Panc1 (cell line): Measurements from ENCODE around the gene PLXNA2. TPM values are rescaled to one million over a fixed set of nuclear protein-coding genes. Genes with fewer than 3 reads are reported as not detected.

Experiments used
- ATAC-seq: fragments of 200-7000 bp; cut with Tn5 transposase; 2 replicates; pipeline ENCODE4 v1.9.1; 2020; ENCODE audit warnings: mild to moderate bottlenecking, moderate library complexity
- BruUV-seq: library from RNA; stranded (reverse); fragments of 400-500 nt; replicated peaks from 2 replicates; lab custom pipeline; 2021; lab: Mats Ljungman, UMichigan
- CTCF ChIA-PET: fragments of 300-600 bp; sonication (Branson Sonifier 250); formaldehyde crosslinking; loops from one replicate; lab custom pipeline; 2022; ENCODE audit warnings: antibody characterized with exemption; lab: Charles Lee
- POLR2A ChIA-PET: fragments of 300-600 bp; sonication (Branson Sonifier 250); formaldehyde crosslinking; loops from one replicate; lab custom pipeline; 2022; ENCODE audit warnings: antibody characterized with exemption; lab: Charles Lee
- DNase-seq: peaks from one replicate; pipeline ENCODE4 v3.0.0-alpha.2; 2010; ENCODE audit warnings: low read depth, low spot score
- H3K27ac ChIP-seq: 2 replicates; pipeline ENCODE4 v1.5.1; 2011; ENCODE audit warnings: mild to moderate bottlenecking, low read length, inconsistent platforms
- H3K27me3 ChIP-seq: fragments of 200-500 bp; sonication (Bioruptor generic); 2 replicates; pipeline ENCODE4 v1.6.0; 2014; ENCODE audit warnings: low read length, inconsistent platforms; ENCODE audit not compliant: control insufficient read depth, insufficient read depth
- H3K36me3 ChIP-seq: fragments of 200-500 bp; sonication (Bioruptor generic); 2 replicates; pipeline ENCODE4 v1.5.1; 2014; ENCODE audit warnings: inconsistent platforms, mild to moderate bottlenecking, low read length, moderate library complexity; ENCODE audit not compliant: control insufficient read depth, insufficient read depth
- H3K4me1 ChIP-seq: 2 replicates; pipeline ENCODE4 v1.5.1; 2011; ENCODE audit warnings: inconsistent platforms, mild to moderate bottlenecking, low read length, moderate library complexity; ENCODE audit not compliant: control insufficient read depth, insufficient read depth
- H3K4me3 ChIP-seq, 2 experiments: 2 replicates each; pipeline ENCODE4 v1.5.1; 2011 to 2012; ENCODE audit warnings: low read depth in 2 of 2, low read length in 2 of 2, mild to moderate bottlenecking in 2 of 2, inconsistent platforms in 1 of 2, moderate library complexity in 1 of 2
- H3K9me3 ChIP-seq: fragments of 200-500 bp; sonication (Bioruptor generic); 2 replicates; pipeline ENCODE4 v1.5.1; 2014; ENCODE audit warnings: low read depth, mild to moderate bottlenecking, inconsistent platforms, low read length, moderate library complexity; ENCODE audit not compliant: control insufficient read depth, insufficient read depth
- CTCF ChIP-seq: fragments of 450-650 bp; IDR thresholded peaks from 2 replicates; pipeline ENCODE4 v1.5.1; 2017; ENCODE audit warnings: mild to moderate bottlenecking
- POLR2AphosphoS5 ChIP-seq: IDR thresholded peaks from 2 replicates; pipeline ENCODE4 v1.6.1; 2012; ENCODE audit warnings: mild to moderate bottlenecking, low read depth, low read length, moderate library complexity
- REST ChIP-seq, 2 experiments: IDR thresholded peaks; 2 replicates each; pipeline ENCODE4 v1.6.1; 2011 to 2012; ENCODE audit warnings: low read depth in 2 of 2, control low read depth in 1 of 2, low read length in 1 of 2, mild to moderate bottlenecking in 1 of 2, moderate library complexity in 1 of 2; ENCODE audit not compliant: insufficient read depth in 1 of 2
- SIN3A ChIP-seq: IDR thresholded peaks from 2 replicates; pipeline ENCODE4 v1.6.1; 2012; ENCODE audit warnings: low read depth, mild to moderate bottlenecking, low read length, moderate library complexity, borderline replicate concordance; ENCODE audit not compliant: insufficient read depth
- TCF7L2 ChIP-seq: IDR thresholded peaks from 2 replicates; pipeline ENCODE4 v1.6.1; 2011; ENCODE audit warnings: mild to moderate bottlenecking, low read depth, low read length, inconsistent platforms
- in situ Hi-C: cut with HindIII; loops from 2 replicates; pipeline ENCODE4 v1.10.0; 2016; ENCODE audit warnings: low sequenced_read_pairs, low pct_unique_long_range_greater_than_20kb
- intact Hi-C: fragments of 100-400 bp; cut with micrococcal nuclease; formaldehyde crosslinking; loops from one replicate; pipeline ENCODE4 v1.10.0; 2022; ENCODE audit not compliant: unreplicated experiment
- total RNA-seq: library from RNA; stranded (reverse); gene quantifications from one replicate; pipeline ENCODE4 v1.2.1, GENCODE V29; 2021; ENCODE audit not compliant: unreplicated experiment

PLXNA2 gene
- total RNA-seq, 1 experiment from 2014 or later: 0.98 TPM

- no peak for DNase-seq
- POLR2A ChIA-PET: no interaction called here
- in situ Hi-C loops: no loop called here
- Histone ChIP-seq H3K4me3 (no peak overlapping the region), H3K27ac (no peak overlapping the region), H3K9me3 (no peaks in the 10 kb centered on the region), H3K27me3 (no peaks in the 10 kb centered on the region), H3K36me3 (no peaks in the 10 kb centered on the region), H3K4me1 (no peaks in the 10 kb centered on the region)
- no TSS peak for BruUV-seq
- intact Hi-C loops: no loop called here
- ATAC-seq: no peak
- CTCF ChIA-PET: no interaction called here
- TF ChIP-seq SIN3A: no peak
- no peak for TF ChIP-seq REST (IDR thresholded peaks at IDR 0.05; ENCODE audit: insufficient read depth in 1 of 2, low read depth in 2 of 2, low read length in 1 of 2)
- no peak for TF ChIP-seq TCF7L2
- no peak for TF ChIP-seq CTCF
- no peak for TF ChIP-seq POLR2AphosphoS5
Measured at GRCh38 chr1:208213786-208214185, 30.4 kb downstream of the PLXNA2 start.

GRCh38 chr1:208212893-208213292, 31.3 kb downstream of the PLXNA2 start:
- H3K27ac ChIP-seq: no peak overlapping the region
- TF ChIP-seq REST (IDR thresholded peaks at IDR 0.05; ENCODE audit: insufficient read depth in 1 of 2, low read depth in 2 of 2, low read length in 1 of 2): no peak
- no peaks in the 10 kb centered on the region for H3K27me3 ChIP-seq
- CTCF ChIA-PET: no interaction called here
- POLR2A ChIA-PET: interaction anchor here (0.5 kb wide), 1 partner anchor 13 kb away, joined by 4 read pairs; no protein-coding TSS in a partner anchor
- intact Hi-C loops: no loop called here
- in situ Hi-C loops: no loop called here
- H3K36me3 ChIP-seq: no peaks in the 10 kb centered on the region
- DNase-seq (no peak), ATAC-seq (no peak)
- H3K4me1 ChIP-seq: no peaks in the 10 kb centered on the region
- no peaks in the 10 kb centered on the region for H3K9me3 ChIP-seq
- no TSS peak for BruUV-seq
- no peak overlapping the region for H3K4me3 ChIP-seq
